Fibroblast of peridontal ligament (primary cell): ENCODE data around the gene IL12RB2.
A peak's percentile ranks its signal among the peaks of the same experiment; 100 is the strongest.

Experiments
- DNase-seq: peaks from one replicate; pipeline ENCODE4 v3.0.0-alpha.2; 2010; ENCODE audit errors: extremely low read depth

The IL12RB2 gene

DNA sequence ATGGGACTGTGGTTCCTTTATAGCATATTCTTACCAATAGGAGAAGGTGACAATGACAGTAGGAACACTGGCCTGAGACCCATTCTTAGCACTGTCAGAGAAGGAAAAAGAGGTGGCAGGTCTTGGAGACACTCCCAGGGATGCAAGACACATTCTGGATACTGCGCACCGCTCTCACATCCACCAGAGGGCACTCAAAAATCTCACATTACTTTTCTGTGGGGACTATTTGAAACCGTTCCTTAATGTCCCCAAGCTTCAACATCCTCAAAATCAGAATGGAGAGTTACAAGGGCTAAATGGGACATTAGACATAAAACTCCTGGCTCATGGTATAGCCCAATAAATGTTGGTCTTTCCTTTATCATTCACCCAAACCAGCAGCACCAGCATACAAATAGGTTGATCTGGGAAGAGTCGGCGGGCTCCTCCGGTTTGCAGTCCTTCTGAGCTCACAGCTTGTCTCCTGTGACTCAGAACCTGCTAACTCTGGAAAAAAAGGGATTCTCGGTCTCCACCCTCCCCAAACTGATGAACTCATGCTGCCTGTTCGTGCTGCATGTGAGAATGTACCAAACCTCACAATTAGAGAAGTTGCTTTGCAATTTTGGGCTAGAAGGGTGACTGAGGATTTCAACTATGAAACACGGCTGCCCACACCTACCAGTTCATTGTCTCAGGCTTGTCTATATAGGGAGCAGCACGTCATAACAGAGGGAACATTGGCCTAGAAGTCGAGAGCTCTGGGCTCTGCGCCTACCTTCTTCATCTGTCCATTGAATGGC is 40.2 kb downstream of the IL12RB2 start:
- peak; percentile 72 for DNase-seq

DNA sequence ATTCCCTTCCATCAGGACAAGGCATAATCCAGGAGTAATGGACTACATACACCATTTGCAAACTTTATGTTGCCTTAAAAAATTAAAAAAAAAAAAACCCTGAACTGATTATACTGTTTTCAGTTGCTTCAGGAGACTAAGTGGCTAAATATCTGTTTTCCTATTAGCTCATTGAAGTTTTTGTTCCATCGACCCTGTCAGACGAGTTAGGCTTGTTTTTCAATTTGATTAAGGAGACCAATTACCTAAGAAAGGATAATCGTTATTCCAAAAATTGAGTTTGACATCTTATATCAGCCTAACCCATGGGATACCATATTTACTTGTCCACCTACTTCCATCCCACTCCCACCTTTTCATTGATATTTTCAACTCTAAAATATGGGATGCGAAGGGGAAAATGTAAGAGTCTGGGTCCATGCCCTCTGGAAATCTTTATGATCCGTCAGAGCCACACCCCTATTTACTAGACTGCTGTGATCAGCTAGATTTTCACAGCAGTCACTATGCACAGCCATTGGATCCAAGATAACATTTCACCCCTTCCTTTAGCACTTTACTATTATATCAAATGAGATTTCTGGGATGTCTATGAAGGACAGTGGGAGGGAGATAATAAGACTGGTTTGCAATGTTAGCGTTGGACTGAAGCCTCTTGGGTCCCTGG is 41.0 kb downstream of the IL12RB2 start:
- no peak for DNase-seq

DNA sequence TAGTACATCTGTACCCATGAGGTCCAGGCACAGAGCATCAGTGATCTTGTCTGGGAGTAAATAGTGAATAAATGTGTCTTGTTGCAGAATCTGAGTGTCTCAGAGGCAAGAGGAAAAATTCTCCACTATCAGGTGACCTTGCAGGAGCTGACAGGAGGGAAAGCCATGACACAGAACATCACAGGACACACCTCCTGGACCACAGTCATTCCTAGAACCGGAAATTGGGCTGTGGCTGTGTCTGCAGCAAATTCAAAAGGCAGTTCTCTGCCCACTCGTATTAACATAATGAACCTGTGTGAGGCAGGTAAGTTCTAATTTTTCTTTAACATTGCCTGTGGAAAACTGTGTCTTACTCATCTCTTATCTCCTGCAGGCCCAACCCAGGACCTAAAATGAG is 43.1 kb downstream of the IL12RB2 start:
- no peak for DNase-seq

DNA sequence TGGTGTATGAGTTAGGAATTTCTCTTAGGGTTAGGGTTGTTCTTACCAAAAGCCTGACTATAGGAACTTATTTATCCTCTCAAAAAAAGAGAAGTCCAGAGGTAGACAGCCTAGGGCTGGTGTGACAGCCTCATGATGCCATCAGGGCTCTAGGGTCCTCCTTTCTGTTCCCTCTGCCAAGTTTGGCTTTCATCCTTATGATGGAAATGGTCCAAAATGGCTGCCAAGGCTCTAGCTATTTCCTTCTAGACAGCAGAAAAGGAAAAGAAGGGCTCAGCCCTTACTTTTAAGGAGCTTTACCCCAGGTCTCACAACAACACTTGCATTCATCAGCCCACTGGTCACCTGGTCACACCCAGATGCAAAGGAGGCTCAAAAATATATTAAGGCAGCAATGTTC is 44.5 kb downstream of the IL12RB2 start:
- no peak for DNase-seq

DNA sequence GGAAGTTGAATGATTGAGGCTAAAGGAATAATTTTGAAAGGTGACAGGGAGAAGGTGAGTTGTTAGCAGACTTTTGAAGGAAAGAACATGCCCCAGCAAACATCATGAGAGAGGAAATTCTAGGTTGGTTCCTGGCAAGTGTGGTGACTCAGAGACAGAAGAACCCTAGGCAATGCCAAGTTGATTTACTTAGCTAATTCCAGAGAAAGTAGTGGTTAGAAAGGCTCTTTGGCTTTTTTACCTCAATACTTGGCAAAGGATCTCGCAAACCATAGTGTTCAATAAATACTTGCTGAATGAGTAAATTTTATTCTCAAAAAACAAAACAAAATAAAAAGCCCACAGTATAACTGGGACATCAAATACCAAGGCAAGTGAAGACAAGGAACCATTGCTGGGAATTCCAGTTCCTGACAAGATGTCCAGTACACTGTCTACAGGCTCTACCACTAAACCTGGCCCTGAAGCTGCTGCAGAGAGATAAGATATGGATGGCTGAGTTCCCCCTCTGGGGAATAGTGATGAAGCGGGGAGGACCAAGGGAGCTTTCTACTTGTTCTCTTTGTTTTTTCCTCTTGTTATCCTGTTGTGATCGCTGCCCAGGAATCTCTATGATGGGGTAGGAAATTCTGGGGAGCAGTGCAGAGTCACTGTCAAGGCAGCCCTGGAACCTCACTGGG is 48.2 kb downstream of the IL12RB2 start:
- peak; percentile 94 for DNase-seq

DNA sequence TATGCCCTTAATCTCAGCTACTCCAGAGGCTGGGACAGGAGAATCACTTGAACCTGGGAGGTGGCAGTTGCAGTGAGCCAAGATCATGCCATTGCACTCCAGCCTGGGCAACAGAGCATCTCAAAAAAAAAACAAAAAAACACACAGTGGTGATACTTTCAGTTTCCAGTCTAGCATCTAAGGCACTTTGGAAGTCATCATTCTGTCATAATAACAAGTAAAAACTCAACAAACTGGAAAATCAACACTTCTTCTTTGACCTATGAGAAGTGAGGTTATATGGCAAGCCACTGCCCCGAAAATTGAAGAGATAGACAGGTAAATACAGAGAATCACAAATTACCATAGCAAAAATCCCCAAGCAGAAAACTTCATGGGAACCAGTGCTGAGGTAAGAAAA is 51.9 kb downstream of the IL12RB2 start:
- no peak for DNase-seq

DNA sequence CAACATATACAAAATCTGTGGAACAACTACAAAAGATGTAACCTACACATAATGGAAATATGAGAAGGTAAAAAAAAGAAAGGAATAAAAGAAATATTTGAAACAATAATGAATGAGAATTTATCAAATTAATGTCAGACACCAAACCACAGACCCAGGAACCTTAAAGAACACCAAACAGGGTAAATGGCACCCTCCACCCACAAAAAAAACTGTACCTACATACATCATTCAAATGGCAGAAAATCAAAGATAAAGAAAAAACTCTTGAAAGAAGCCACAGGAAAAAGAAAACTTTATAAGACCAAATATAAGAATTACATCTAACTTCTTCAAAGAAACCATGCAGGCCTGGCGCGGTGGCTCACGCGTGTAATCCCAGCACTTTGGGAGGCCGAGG is 54.0 kb downstream of the IL12RB2 start:
- DNase-seq = no peak

DNA sequence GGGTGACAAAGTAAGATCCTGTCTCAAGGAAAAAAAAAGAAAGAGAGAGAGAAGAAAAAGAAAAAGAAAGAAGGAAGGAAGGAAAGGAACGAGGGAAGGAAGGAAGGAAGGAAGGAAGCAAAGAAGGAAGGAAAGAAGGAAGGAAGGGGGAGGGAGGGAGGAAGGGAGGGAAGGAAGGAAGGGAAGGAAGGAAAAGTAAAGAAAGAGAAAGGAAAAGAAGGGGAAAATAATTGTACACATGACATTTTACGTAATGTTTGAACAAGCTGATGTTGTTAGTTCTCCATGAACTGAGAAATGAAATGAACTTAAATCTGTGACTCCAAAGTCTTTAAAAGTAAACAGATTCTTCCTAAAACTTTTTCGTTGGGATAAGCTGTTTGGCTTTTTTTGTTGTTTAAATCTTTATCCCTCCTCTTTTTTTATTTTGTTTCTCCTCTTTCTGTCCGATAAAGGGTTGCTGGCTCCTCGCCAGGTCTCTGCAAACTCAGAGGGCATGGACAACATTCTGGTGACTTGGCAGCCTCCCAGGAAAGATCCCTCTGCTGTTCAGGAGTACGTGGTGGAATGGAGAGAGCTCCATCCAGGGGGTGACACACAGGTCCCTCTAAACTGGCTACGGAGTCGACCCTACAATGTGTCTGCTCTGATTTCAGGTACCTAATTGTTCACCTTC is 59.8 kb downstream of the IL12RB2 start:
- DNase-seq = peak; percentile 38

DNA sequence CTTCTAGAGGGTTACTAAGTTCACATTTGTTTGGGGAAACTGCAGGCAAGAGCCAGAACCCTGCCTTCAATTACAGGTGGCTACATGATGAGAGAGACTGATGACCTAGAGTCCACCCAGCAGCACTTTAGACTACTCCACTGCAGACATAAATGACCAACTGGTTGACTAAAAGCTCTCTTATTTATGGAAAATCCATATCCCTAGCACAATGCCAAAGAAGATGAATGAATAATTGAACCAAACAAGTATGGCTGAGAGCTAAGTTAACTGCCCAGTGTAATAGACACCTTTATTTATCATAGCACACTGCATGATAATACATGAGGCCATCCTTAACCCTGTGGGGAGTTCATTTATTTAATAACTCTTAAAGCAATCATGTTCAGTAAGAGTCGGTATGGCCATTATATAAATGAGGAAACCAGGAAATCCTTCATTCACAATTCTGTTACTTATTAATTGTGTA is 60.4 kb downstream of the IL12RB2 start:
- DNase-seq = no peak

DNA sequence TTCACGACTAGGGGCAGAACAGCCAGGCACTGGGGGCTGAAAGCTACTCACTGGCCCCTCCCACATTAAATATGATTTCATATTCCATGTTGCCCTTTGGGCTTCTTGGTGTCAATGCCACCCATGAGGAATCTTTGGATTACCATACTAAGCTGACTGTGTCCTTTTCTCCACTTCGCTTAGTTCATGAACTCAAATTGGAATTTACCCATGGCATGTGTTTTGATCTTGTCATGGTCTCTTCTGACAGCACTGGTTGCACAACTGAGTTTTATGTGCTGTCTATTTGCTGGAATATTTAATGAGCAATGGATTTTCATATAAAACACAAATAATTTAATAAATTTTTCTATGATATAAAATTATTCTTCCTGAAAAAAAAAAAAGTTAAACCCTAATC is 63.4 kb downstream of the IL12RB2 start:
- DNase-seq = no peak

DNA sequence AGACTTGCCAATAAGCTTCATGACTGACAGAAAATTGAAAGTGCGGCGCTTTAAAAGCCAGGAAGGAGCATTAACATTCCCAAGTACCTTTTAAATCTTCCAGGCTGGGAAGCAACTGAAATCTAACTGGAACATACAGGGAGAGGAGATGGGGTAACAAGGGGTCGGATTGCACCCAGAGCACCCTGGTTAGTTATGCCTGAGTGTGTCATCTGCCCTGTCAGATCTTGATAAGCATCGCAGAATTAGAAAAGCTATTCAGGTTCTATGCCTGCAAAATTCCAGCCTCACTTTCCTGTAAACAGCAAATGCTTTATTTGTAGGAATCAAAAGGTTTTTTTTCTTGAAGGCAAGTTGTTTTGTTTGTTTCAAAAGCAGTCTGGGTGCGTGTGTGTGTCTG is 64.0 kb downstream of the IL12RB2 start:
- no peak for DNase-seq

DNA sequence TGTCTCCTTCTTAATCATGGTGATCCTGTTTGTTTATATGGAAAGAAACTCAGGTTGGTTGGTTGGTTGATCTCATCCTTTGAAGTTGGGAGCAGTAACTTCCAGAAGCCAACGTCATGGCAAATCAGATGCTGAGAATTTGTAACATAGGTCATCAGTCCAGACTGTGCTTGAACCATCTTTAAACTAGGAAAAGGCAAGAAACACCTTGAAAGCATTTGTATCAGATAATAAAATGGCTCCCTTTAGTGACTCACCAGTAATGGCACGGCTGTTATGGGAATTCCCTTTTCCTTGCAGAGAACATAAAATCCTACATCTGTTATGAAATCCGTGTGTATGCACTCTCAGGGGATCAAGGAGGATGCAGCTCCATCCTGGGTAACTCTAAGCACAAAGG is 64.5 kb downstream of the IL12RB2 start:
- DNase-seq = peak; percentile 9

DNA sequence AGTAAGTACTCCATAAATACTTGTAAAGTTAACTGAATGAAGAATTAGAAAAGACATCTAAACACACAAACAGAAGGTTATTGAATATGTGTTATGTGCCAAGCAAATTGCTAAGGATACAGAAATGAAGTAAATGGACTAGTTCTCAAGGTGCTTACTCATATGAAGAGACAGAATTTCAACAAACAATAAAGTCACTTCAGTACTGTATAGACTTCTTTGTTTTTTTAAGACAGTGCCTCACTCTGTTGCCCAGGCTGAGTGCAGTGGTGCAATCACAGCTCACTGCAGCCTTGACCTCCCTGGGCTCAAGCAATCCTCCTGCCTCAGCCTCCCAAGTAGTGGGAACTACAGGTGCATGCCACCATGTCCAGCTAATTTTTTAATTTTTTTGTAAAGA is 65.2 kb downstream of the IL12RB2 start:
- DNase-seq = no peak

DNA sequence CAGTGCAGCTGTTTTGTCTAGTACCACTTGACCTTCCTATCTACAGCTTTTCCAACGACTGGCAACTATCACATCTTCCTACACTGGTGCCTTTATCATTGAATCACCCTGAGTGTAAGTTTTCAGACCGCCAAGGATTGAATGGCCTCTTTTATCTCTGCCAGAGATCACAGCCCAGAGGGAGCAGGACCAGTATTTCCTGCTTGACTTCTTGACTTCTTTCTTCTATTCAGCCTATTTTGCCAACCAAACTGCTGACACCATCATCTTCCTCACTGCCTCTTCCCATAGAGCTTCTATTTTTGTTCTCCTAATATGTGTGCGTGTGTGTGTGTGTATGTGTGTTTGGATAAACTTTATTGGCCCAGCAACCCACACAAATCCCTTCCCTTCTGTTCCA is 68.7 kb downstream of the IL12RB2 start:
- no peak for DNase-seq

DNA sequence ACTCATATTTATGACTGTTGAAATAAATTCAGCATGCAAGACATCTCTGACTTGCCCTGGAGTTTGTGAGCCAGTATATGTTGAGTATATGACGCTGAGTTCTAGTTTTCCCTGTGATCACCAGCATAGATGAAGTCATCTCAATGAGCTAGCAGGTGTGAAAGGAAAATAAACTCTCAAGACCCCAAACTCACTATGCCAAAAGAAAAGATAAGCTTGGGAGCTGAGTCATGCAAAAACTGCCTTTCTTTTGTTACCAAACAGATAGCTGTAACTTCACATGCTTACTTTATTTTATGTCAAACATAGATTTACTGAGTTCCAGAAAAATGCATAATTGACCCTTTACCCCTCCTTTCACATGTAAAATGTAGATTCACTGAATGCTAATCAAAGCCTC is 69.6 kb downstream of the IL12RB2 start:
- no peak for DNase-seq

DNA sequence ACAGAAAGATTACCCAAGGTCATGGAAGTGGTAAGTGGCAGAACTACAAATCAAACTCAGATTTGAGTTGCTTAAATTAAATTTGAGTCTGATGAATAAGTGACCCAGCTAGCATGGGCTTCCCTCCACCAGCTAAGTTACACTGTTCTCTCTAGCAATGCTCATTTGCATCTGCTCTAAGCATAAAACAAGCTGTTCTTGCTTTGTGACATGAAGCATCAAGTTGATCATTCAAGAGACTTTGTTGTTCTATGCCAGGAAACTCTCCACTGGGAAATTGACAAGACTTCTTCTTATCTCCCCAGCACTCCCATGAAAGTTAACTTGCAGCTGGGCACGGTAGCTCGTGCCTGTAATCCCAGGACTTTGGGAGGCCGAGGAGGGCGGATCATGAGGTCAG is 73.5 kb downstream of the IL12RB2 start:
- DNase-seq = no peak

DNA sequence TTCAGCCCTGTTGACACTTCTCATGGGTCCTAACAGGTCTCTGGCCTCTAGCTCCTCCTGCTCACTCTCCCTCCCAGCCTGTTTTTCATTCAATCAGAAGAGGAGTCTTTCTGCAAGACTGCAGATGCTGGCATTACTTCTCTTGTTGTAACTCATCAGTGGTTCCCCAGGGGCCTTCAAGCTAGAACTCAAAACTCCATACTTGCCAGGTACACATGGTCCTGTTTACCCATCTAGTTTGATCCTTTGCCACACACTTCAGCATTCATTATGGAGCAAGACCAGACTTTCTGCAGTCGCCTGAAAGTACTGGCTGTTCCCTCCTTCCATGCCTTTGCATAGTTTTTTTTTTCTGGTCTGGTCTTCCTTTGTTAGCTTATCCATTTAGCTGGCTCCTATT is 74.6 kb downstream of the IL12RB2 start:
- DNase-seq = peak; percentile 60

DNA sequence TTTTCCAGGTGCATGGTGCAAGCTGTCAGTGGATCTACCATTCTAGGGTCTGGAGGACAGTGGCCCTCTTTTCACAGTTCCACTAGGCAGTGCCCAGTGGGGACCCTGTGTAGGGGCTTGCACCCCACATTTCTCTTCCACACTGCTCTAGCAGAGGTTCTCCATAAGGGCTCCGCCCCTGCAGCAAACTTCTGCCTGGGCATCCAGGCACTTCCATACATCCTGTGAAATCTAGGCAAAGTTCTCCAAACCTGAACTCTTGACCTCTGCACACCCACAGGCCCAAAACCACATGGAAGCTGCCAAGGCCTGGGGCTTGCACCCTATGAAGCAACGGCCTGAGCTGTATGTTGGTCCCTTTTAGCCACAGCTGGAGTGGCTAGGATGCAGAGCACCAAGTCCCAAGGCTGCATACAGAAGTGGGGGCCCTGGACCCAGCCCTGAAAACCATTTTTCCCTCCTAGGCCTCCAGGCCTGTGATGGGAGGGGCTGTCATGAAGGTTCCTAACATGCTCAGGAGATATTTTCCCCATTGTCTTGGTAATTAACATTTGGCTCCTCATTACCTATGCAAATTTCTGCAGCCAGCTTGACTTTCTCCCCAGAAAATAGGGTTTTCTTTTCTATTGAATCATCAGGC is 76.4 kb downstream of the IL12RB2 start:
- no peak for DNase-seq

DNA sequence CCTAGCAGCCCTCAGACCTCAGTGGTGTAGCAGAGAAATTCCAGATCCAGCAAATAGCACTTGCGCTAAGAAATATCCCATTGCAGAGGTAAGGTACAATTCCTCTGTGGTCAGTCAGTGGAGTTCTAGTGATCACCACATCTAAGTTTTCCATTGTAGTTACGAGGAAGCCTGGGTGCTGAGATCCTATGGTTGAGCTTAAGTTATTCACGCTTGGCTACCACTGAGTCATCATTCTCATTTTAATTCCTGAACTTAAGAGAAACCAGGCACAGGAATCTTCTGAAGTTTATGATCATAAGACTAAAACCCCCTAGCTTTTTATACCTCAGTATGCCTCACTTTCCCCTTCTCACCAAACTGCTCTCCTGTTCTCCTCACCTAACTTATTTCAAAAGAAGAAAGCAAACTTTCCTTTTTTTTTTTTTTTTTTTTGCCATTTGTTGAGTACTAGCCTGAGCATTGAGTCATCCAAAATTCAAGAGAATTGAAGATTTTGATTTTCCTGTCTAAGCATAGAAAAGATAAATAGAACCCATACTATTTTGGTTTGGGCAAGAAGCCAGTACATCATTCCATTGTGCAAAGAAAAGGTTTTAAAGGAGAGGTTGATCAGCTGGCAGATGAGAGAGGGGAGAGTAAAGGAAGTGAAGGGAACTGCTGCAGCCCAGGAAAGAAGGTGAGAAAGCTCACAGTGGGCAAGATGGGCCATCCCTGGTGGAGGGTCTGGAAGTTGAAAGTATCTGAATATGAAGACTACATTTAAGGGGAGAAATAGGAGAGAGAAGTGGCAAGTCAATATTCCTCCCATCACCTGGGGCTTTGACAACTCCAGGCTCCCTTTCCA is 82.6 kb downstream of the IL12RB2 start:
- peak; percentile 91 for DNase-seq

DNA sequence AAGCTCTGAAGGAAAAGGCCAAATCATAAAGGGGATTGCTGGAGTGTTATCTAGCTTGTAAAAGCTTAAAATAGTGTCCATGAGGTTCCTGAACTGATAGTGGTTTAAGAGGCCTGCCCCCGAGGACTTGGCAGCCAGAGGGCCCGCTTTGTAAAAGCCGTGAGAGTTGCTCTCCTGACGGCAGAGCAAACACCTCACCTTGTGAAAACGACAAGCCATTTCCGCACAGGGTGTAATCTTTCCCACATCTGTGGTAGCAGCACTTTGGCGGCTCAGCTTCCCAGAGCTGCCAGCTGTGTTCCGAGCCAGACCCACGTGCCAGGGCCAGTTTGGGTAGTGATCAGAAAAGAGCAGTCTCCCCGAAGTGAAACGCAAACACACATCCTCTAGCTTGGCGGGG is 85.6 kb downstream of the IL12RB2 start:
- no peak for DNase-seq

DNA sequence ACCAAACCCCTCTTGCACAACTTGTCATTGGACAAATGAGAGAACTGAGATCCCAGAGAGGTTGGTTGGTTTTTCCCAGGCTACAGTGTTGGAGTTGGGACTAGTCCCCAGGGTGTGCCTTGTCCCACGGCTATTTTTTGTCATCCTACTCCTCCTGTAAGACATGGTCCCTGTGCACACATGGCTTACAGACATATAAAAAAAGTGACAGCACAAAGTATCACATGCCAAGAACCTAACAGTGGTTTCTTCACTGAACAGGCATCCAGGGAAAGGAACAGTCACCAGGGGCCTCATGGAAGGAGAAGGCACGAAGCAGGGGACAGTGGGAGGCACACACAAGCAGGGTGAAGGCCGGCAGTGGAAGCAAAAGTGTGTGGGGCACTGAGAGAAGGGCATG is 86.1 kb downstream of the IL12RB2 start:
- no peak for DNase-seq
